Left renal cortex interstitium (tissue), 4 donors: ENCODE measurements around the gene TAPT1. TPM values are rescaled to one million over a fixed set of nuclear protein-coding genes. Genes with fewer than 3 reads are reported as not detected.

ENCODE experiments used
- DNase-seq, 4 donors: peaks; one replicate each; pipeline ENCODE4 v3.0.0-alpha.2; 2013; ENCODE audit warnings: low read depth in 4 of 4, low spot score in 2 of 4, missing footprints in 1 of 4
- polyA plus RNA-seq, 4 donors: library from polyadenylated mRNA; unstranded; fragments of 120-200 nt; gene quantifications; one replicate each; pipeline ENCODE4 v1.2.1, GENCODE V29; 2013; ENCODE audit not compliant: insufficient read length in 4 of 4

TAPT1 gene
- polyA plus RNA-seq, 4 donors, result 31.6 to 50.4 (median 39.4) TPM

- peak; percentile 7 to 44 (median 17) for DNase-seq
These were observed 85.4 kb downstream of the TAPT1 start for GRCh38 chr4:16140879-16141249.

- DNase-seq, result no peak
These were observed 85.9 kb downstream of the TAPT1 start for GRCh38 chr4:16140231-16140878.

- no peak for DNase-seq
These were observed 87.0 kb downstream of the TAPT1 start for GRCh38 chr4:16139066-16139945.

GRCh38 chr4:16136827-16137226, 89.4 kb downstream of the TAPT1 start:
- DNase-seq, result no peak

GRCh38 chr4:16136311-16136710, 90.0 kb downstream of the TAPT1 start:
- no peak for DNase-seq

DNA sequence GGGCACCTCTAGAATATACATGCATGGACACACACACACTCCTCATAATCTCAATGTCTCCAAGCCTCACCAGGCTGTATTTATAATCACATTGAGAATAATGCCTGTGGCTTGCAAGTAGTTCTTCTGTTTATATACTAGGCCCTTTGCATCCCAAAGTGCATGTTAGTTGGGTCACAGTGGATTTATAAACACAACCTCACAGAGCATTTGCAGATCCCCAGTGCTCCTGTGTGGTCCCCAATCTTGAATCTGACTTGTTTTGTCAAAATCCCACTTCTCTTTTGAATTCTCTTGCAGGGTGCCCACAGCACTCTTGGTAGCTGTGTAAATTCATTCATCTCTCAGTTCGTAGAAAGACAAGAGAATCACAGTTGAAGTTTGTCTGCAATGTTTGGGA, 92.9 kb downstream of the TAPT1 start:
- no peak for DNase-seq

- DNase-seq, result no peak
These were observed 95.0 kb downstream of the TAPT1 start for GRCh38 chr4:16131293-16131692.

GRCh38 chr4:16129336-16129735, 96.9 kb downstream of the TAPT1 start:
- DNase-seq, result no peak

GRCh38 chr4:16126714-16127113, 99.6 kb downstream of the TAPT1 start:
- DNase-seq, result no peak

DNA sequence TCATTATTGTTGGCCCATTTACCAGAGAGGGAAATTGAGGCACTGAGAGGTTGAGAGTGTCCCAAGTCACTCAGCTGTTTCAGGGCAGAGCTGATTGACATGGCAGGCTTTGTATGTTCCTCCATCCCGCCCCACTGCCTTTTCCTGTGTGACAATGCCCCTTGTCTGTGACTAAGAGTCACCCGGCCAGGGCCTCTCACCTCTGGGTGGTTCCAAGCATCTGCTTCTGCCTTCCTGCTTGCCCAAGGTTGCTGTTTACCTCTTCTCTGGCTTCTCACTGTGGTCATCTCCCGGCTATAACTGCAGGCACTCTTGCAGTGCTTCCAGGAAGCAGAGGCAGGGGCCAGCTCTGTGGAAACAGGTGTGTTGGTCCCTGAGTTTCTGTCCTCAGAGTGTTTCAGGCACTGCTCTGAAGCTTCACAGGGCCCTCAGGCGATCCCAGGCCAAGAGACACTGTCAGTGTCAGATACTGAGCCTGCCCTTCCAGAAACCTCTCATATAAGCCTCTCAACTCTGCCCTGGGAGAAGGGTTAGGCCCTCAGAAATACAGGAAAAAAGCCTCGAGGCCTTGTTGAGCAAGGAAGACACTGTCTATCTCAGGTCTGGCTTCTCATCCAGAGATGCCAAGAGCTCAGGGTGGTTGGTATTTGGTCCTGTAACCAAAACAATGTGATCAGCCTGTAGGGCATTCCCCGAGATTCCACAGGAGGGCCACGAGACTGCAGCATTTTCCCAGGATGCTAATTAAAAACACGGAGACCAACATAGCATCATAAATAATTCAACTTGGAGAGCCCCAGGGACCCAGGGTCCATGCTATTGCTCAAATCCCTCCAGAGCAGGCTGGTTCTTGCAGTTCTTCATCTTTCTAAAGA, 100.5 kb downstream of the TAPT1 start:
- DNase-seq, result no peak

DNA sequence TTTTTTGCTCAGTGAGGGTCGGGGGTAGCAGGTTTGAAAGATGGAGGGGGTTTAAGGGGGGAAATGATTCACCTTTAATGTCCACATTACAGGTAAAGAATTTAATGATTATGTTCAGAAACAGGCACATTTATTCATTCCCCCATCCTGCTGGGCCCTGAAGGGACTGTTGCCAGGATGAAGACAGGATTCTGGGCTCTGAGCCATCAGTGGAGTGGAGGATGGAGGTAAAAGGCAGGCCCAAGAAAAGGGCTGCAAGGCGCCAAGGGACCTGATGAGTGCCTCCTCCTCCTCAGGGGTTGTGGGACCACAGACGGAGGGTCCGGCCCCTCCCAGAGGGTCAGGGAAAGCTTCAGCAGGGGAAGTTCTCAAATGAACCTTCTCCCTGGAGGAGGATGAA, 102.0 kb downstream of the TAPT1 start:
- DNase-seq, result no peak

GRCh38 chr4:16123356-16124084, 102.8 kb downstream of the TAPT1 start:
- no peak for DNase-seq

DNA sequence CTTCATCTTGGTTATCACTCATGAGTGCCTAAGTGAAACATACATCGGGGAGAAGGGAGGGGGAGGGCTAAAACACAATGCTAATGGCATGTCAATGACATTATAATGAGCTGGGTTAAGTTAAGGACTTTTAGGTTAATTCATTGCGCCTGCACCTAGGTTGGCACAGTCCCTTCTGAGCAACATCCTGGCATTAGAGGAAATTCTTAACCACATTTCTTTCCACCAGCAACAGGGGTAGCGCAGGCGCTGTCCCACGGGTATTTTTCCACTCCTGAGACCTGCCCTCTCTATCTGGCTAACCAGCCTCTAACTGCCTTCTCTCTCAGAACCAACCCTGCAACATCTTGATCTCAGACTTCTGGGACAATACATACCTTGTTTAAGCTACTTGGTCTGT, 103.5 kb downstream of the TAPT1 start:
- DNase-seq, result no peak

DNA sequence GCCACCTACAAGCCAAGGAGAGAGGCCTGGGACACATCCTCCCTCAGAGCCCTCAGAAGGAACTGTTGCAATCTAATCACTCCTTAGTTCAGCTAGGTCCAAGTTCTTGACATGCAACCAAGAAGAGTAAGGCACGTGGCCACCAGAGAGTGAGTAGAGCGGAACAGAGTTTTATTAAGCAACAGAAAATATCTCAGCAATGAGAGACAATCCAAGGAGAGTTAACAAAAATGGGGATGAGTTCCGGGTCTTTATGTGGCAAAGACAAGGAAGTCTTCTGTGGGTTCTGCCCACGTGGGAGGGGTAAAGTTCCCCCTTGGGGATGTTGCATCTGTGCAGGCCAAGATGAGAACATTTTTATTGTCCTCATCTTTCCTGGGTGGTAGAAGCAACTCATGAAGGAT, 104.0 kb downstream of the TAPT1 start:
- no peak for DNase-seq

DNA sequence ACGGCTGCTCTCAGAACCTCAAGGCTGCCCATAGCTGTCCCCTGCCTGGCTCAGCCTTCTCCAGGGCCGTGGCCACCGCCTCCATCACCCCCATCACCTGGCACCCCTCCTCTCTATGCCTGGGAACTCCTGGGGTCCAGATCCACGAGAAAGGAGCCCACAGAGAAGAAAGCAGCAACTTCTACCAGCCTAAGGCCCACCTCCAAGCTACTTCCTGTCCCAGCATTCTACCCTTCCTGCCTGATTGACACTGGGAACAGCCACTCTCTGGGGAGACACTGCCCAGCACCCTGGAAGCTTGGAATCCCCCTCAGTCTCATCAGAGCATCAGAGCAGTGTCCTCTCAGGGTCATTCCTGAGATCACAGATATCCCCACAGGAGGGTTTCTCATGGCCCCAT, 105.6 kb downstream of the TAPT1 start:
- no peak for DNase-seq

GRCh38 chr4:16119981-16120380, 106.3 kb downstream of the TAPT1 start:
- DNase-seq, result no peak

DNA sequence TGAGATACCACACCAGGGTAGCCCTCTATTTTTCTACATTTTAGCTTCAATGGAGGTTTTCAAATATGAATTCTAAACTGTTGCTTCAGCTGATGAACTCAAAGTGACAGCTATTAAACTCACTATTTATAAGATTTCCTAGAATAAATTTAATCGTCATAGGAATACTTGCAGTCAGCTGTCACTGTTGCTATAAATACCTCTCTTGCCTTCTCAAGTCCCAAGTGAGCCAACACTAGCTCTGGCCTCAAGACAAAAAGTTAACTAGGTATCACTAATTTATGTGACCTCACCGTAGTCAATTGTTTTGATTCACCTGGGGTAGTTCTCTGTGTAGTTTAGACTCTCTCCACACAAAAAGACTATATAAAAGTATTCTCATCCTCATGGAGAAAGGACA, 108.2 kb downstream of the TAPT1 start:
- DNase-seq, result no peak

GRCh38 chr4:16117164-16117563, 109.1 kb downstream of the TAPT1 start:
- DNase-seq, result no peak

DNA sequence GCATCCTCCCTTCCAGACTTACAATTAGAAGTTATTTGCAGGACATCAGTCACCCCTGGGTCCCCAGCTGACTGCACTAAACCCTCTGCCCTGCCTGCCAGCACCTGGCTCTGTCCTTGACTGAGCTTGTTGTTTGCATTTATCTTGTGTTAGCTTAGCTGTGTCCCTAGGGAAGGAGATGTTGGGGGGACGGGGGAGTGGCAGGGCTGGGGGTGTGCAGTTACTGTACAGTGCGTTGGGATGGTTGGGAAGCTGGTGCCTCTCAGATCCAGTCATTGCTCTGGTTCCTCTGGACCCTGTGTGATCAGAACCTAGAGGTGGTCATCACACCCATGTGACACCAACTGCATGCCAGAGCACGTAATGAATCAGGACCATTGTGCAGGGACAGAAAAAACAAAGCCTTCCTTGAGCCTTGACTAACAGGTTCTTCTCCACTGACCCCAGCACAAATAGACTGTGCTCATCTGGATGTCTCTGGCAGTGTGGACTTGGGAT, 109.7 kb downstream of the TAPT1 start:
- no peak for DNase-seq

DNA sequence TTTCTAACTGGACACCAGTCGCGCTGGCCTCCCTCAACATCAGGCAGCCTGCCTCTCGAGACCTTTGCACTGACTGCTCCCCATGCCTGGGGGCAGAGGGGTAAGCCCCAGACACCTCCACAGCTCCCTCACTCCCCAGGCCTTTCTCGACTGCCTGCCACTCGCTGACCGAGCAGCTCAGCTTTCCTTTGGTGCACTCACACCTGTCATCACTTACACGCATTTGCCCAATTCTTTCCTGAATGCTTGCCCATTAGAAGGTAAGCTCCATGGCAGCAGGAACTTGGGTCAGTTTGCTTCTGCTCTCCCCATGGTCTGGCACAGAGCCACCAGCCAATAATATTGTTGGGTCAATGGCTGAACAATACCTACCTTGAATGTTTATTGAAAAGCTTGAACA, 110.3 kb downstream of the TAPT1 start:
- no peak for DNase-seq
